Panc1 (cell line): ENCODE measurements around the gene BACE2.

Experiments used
- CTCF ChIP-seq: fragments of 450-650 bp; IDR thresholded peaks from 2 replicates; pipeline ENCODE4 v1.5.1; 2017; ENCODE audit warnings: mild to moderate bottlenecking
- POLR2AphosphoS5 ChIP-seq: IDR thresholded peaks from 2 replicates; pipeline ENCODE4 v1.6.1; 2012; ENCODE audit warnings: mild to moderate bottlenecking, low read depth, low read length, moderate library complexity
- REST ChIP-seq, 2 experiments: IDR thresholded peaks; 2 replicates each; pipeline ENCODE4 v1.6.1; 2011 to 2012; ENCODE audit warnings: low read depth in 2 of 2, control low read depth in 1 of 2, low read length in 1 of 2, mild to moderate bottlenecking in 1 of 2, moderate library complexity in 1 of 2; ENCODE audit not compliant: insufficient read depth in 1 of 2
- TCF7L2 ChIP-seq: IDR thresholded peaks from 2 replicates; pipeline ENCODE4 v1.6.1; 2011; ENCODE audit warnings: mild to moderate bottlenecking, low read depth, low read length, inconsistent platforms

- TF ChIP-seq POLR2AphosphoS5 (no peak), CTCF (no peak), TCF7L2 (no peak), REST (IDR thresholded peaks at IDR 0.05; ENCODE audit: insufficient read depth in 1 of 2, low read depth in 2 of 2, low read length in 1 of 2) (no peak)
Measured at GRCh38 chr21:41258617-41259016, 90.7 kb downstream of the BACE2 start.
